ENCODE measurements around the gene TMEM203.

Gene TMEM203

DNA sequence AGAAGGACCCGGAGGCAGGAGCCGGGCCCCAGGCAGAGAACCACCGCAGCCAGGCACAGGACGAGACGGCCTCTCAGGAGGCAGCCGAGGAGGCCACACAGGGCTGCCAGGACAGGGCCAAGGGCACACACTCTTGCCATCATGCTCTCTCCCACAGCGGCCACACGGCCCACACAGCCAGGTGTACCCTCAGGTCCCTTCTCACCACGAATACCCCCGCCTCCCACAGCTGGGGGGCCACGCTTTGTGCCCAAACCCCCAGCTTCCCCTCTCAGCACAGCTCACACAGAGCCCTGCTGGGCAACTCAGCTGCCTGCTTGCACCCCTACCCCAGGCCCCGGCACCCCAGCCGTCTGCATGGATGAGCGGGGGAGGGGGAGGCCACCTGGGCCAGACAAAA is 11.7 kb downstream of the TMEM203 start:
- DNase-seq: no peak

DNA sequence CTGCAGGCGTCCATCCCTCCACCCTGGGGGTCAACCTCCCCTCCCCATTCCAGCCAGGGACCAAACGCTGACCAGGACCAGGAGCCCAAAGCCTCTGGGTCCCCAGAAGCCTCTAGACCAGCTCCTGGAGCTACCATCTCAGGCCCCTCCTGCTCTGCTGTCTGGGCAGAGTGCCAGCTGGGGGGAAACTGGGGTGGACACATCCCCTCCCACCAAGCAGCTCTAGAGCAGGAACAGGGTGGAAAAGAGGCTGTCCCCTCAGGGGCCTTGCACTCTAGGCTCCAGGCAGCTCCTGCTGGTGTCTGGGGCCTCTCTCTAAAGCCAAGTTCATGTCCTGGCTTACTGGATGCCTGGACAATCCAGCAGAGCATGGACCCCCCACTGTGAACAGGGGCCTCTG is 12.6 kb downstream of the TMEM203 start:
- DNase-seq: no peak

DNA sequence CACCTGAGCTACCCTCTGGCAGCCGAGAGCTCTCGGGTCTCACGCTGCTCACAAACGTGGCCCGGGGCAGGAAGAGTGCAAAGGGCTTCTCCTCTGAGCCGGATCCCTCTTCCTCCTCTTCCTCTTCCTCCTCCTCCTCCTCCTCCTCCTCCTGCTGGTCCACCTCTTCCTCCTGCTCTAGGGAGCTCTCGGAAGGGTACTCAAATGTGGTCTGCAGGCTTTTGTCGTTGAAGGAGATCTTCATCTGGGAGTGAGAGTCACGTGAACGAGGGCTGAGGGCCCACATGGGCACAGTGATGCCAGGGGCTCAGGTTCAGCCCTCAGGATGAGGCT is 13.0 kb downstream of the TMEM203 start:
- DNase-seq: no peak

DNA sequence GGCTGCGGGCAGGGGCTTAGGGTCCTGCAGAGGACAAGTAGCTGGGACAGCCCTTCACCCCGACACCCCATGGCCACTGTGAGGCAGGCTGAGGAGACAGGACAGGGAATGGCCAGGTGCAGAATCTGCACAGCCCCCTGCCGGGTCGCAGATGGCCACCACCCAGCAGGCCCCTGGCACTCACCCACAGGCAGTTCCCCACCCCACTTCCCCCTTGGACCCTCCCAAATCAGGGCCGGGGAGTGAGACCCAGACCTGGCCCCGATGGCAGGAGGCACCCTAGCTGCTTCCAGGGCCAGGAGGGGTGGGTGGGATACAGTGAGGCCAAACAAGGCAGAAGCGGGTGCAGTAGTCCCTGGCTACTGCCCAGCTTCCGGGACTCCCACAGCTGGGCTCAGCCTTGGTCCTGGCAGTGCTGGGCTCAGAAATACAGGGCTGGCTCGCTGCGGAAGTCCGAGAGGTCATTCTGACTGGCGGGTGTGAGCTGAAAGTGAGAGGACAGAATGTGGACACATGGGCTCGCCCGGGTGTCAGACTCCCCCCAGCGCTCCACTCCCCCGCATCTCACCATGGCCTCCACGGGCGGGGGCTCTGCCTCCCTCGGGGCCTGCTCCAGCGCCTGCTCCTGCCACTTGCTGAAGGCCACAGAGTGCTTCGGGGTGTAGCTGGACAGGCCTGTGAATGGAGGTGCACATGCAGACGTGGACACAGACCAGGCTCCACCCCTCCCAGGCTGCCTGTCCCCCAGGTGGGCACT is 13.6 kb downstream of the TMEM203 start:
- DNase-seq: no peak

DNA sequence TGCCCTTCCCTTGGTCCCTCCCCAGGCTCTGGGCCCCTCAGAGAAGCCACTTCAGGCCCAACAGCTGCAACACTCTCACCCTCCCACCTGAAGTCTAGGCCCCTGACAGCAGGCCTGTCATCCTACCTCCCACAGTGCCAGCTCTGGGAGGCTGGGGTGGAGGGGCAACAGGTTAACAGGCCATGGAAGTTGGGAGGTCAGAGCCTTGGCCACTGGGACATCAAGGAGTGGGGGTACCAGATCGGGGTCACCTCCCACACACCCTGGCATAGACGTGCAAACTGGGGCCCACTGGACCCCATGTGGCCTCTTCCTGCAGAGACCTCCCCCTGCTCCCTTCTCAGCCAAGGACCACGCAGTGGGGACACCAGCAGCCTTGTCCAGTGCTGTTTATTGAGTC is 14.2 kb downstream of the TMEM203 start:
- DNase-seq: no peak

DNA sequence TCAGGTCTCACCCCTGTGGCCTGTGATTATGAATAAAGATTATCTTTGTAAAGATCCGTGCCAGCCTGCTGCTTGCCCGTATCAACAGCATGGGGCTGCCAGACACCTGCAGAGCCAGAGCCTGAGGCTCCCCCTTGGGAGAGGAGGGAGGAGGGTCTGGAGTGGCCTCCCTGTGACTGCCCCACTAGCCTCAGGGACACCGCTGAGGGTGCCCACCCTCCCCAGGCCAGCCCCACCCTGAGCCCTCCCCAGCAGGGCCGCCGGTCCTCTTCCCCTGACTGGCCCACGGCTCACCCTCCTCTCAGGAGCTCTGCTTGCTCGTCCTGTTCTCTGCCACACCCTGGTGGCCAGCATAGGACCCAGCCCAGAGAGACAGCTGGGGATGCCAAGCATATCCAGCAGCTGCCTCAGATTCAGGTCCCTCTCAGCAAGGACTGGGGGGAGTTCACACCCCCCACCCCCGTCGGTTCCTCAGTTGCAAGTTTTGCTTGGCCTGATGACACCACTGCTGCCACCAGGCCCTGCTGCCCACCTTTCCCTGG is 15.1 kb downstream of the TMEM203 start:
- no peak for DNase-seq

DNA sequence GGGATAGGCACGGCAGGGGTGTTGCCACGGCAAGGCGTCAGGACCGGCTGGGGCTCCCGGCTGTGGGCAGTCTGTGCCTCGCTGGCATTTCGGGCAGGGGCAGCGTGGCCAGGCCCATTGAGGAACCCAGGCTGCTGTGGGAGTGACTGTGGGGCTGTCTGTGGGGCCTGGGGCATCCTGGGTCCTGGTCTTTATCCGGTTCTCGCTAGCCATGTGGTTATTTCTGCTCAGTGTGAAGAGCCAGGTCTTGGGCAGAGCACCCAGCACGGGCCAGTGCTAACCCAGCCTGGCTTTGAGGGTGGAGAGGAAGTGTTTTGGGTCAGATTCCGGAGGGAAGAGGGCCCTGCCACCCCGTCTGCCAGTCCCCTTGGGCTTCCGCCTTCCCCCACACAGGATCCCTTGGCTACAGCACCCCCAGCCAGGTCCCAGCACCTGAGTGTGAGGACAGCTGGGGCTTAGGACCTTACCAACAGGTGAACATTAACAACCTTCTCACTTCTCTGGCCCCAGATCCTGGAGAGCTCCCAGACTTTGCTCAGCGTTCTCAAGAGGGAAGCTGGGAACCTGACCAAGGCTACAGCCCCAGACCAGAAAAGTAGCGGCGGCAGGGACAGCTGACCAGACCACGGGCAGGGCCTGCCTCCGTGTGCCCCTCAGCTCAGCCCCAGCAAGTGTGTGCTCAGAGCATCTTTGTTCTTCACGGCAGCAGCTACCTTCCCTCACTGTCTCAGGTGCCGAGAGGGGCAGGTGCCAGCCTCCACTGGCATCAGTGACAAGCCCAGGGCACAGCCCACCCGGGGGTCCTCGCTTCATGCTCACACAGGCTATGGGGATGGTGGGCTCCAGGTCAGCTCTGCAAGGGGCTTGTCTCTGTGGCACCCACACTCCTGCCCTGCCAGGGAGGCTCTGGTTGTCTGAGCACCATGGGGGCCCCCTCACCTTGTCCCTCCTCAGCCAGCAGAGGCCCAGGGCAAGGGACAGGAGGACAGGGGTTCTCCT is 15.9 kb downstream of the TMEM203 start:
- DNase-seq: no peak

DNA sequence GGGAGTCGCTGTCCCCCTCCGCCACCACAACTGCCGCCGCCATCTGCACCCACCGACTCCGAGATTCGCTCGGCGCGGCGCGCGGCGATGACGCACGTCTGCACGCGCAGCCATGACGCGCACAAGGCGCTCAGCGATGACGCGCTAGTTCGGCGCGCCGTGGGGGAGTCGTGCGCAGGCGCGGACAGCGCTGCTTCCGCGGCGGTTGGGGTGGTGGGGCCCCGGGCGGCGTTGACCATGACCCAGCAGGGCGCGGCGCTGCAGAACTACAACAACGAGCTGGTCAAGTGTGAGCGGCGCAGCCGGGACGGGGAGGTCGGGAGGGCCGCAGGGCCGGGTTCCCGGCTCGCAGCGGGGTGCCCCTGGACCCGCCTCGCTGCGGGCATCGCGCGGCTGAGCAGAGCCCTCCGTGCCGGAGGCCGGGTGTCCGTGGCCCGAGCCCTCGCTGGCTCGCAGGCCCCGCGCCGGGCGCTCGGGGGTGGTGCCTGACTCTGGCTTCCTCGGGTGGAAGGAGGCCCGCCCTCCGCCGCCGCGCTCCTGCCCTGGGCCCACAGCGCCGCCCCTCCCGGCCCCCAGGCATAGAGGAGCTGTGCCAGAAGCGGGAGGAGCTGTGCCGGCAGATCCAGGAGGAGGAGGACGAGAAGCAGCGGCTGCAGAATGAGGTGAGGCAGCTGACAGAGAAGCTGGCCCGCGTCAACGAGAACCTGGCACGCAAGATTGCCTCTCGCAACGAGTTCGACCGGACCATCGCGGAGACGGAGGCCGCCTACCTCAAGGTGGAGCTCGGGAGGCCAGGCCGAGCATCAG is 16.8 kb downstream of the TMEM203 start, which contains the start of the genes ANAPC2 and SSNA1:
Gene ANAPC2, minus strand, starts transcription at position 71 of the 807 bp plus-strand sequence. Its CDS starts 28 bp downstream, at position 43.
Gene SSNA1, plus strand, starts transcription at position 187 of the 807 bp plus-strand sequence. Its CDS starts 51 bp downstream, at position 238.
- peak; percentile 97 for DNase-seq

DNA sequence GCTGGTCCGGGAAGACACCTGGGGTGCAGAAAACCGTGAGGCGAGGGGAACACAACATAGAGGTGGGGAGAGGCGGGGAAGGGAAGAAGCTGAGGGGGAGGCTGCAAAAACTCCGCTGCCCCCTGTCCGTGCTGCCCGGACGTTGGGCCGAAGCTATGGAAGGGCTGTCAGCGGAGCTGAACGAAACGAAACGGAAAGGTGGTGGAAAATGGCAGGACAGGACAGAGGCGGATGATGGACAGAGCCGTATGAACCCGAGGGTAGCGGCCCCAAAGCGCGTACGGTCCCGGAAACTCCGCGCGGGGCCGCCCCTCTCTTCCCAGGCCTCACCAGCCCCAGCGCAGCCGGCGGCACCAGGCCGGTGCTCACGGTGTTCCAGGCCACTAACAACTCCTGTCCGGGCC is 17.4 kb downstream of the TMEM203 start:
- no peak for DNase-seq

DNA sequence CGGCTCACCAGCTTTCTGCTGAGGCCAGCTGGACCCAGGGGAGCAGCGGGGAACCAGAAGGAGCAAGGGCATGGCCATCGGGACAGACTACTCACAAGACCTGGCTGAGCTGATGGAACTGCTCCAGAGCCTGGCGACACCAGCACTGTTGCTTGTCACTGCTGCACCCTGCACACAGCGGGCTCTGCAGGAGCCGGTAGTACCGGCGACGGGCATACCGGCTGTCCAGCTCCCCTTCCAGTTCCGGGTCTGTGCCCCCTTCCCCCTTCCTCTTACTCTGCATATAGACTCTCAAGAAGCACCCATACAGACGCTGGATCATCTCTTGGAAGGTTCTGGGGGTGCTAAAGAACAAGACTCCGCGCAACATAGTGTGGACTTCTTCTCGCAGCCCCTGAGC is 18.1 kb downstream of the TMEM203 start:
- DNase-seq: no peak

DNA sequence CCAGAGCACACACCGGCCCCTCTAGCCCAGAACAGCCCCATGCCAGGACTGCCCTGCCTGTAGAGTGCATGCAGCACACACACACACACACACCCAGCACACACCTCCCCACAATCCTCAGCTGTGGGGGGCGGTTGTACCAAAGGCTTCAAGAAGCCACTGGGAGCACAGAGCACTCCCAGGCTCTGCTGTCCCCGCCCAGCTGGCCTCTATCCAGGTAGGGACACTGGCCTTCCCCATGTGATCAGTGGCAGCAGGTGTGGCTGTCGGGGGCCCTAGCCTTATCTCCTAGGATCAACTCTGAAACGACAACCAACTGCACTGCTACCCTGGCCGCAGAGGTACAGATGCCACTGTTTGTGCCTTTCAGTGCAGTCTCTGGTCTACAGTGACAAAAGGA is 19.1 kb downstream of the TMEM203 start:
- DNase-seq: no peak

DNA sequence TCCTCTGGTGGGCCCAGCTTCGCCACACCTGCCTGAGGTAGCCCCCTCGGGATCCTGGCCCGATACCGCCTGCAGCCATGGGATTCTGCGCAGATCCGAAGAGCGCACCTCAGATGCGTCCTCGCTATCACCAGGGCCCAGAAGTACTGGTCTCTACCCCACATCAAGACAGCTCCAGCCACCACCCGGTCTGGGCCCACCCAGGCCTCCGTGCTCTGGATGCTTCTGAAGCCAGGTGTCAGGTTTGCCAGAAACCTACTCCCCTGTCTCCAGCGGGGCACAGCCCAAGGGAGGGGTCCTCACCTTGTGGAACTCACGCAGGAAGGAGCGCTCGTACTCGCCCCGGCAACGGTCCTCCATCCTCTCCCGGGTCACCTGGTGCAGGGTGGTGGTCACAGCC is 19.5 kb downstream of the TMEM203 start:
- no peak for DNase-seq

DNA sequence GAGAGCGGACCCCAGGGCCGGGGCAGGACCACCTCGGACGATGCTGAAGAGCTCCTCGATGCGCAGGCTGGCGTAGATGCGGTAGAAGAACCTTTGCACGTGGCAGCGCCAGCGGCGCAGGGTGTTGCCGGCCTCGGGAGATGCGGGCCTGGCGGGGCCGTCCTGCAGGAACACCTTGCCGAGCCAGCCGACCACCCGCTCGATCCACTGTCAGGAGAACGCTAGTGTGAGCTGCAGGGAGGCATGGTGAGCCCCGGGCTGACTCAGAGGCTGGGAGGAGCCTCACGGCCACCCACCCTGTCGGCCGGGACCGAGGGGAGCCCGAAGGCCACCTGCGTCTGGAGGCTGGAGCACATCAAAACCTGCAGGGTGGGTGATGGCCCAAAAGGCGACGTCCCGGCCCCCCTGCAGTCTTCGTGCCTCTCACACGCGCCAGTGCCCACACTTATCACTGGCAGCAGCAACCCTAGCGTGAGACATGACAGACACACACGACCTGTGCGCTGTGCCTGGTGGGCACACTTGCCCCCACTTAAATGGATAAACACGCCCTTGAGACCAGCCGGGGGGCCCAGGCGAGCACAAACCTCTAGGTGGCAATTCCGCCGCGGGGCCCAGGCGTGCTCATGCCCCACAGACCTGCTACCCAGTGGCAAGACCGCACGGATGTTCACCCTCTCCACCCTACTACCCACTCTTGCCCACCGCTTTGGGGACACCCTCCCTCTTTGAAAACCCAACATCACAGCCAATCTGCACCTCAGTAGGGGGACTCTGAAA is 20.4 kb downstream of the TMEM203 start:
- no peak for DNase-seq

DNA sequence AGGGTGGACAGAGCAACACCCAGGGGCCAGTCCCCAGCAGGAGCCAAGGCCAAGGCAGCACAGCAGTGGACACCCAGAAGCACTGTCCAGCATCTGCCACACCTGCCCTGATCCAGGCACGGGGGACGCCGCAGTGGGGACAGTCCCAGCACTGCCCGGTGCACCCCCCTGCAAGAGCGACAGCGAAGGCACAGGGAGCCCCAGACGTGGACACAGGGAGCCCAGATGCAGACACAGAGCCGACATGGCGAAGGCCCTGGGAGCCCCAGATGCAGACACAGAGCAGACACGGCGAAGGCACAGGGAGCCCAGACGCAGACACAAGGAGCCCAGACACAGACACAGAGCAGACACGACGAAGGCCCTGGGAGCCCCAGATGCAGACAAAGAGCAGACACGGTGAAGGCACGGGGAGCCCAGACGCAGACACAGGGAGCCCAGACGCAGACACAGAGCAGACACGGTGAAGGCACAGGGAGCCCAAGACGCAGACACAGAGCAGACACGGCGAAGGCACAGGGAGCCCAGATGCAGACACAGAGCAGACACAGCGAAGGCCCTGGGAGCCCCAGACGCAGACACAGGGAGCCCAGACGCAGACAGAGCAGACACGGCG is 21.4 kb downstream of the TMEM203 start:
- DNase-seq: no peak

DNA sequence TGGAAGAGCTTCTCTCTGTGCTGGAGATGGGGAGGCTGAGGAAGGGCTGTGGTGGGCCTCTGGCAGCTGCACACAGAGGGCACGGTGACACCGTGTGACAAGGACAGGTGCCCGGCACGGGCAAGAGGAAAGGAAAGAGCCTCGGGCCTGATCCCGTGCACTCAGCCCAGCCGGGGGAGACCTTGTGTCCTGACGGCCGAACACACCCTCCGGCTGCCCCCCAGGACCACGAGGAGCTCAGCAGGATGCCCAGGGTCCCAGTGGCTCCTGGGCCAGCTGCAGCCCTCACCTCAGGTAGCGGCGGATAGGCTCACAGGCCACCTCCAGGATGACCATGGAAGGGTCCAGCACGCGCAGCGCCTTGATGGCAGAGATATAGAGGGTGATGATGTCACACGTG is 22.6 kb downstream of the TMEM203 start:
- DNase-seq: no peak

DNA sequence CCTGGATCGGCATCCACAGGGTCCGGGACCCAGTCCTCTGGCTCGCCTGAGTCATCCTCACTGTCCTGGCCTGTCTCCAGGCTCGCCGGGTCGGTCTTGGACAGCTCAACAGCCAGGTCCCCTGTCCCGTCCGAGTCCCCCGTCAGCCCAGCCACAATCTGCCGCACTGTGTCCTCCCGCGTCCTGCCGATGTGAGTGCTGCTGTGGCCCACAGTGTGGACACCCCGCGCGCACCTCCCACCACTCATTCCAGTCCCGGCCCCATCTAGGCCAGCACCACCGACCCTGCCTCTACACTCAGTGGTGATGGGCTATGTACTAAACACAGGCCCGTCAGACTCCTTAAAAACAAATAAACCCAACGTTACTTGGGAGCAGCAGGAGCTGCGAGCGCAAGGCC is 23.8 kb downstream of the TMEM203 start:
- no peak for DNase-seq

DNA sequence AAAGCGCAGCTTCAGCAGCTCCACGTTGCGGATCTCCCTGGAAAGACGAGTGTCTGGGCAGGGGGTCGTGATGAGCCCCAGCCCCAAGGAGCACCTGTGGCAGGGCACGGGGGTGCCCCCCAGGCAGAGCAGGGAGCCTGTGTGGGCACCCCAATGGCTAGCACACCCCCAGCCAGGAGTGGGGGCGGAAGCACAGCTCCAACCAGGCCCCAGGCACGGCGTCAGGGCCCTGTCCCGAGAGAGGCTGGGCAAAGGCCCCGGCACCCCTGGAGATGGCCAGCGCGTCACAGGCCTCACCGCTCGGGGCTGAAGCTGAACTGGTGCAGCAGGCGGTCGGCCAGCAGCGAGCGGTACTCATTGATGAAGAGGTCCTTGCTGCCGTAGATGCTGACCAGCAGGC is 25.0 kb downstream of the TMEM203 start:
- no peak for DNase-seq

DNA sequence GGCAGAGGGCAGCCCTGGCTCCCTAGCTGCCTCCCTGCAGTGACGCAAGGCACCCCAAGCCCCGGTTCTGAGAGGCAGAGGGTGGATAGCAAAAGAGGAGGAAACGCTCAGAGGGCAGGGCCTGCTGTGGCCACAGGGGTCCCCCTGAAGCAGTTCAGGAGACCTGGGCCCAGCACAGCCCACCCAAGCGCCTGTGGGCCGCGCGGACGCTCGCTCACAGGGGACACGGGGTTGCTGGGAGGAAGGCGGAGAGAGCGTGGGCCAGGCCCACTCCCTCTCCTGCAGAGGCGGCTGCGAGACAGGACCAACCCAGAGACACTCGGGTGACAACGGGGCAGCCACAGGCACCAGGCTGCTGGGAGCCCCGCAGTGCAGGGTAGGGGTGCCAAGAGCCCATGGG is 25.7 kb downstream of the TMEM203 start:
- DNase-seq: no peak

DNA sequence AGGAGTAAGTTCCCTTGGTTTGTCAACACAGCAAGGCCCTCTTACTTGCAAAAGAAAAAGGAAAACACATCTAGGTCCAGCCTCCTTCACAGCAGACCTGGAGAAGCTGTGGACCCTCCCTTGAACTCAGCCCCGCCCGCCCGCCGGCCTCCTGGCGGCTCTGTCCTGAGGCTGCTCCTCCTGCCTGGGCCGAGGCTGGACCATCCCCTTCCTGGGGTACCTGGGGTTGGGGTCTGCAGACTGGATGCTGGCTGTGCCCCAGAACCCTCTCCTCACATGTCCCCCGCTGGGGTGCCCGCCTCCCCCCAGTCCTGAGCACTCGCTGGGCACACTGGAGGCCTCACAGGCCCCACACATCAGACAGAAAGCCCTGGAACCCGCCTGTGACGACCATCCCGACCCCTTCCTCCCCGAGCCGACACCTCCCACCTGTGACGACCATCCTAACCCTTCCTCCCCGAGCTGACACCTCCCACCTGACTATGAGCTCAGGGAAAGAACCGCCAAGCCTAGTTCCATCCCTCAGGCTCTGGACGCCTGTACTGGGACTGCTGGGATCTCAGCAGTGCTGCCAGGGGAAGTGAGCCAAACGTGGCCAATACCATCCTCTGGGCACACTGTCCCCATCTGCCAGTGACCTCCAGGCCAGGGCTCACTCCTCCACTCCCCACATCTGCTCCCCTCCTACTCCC is 26.4 kb downstream of the TMEM203 start:
- no peak for DNase-seq

DNA sequence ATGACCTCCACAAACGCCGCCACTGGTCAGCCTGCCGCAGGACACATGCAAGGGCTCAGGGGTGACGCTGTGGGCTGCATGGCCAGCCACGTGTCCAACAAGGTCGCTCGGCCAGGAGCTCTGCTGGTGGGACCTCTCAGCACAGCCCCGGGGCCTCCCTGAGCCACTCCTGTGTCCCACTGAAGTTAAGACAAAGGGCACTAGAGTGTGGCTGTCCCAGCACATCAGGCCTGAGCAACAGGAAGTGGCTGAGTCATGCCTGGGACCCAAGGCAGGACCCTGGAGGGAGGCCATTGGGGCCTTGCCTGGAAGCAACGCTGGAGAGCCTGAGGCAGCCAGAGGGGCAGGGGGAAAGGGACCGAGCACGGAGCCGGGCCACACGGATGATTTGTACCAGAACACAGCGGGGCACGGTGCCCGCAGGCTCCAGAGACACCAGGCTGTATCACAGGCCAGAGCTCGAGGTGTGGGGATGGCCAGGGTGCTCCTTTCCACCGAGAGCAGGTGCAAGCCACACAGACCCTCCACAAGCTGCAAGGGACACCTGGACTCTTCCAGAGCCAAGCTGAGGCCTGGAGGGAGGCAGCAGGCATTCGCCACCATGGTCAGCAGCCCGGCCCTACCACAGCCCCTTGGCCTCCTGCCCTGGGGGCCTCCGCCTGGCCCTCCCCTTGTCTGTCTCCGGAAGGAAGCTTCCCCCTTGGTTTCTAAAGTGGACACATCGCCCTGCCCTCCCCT is 27.1 kb downstream of the TMEM203 start:
- DNase-seq: no peak
